ENCODE data around the gene JARID2.

Gene JARID2

GRCh38 chr6:15417811-15418210 lies 171.9 kb downstream of the JARID2 start:
- no peak for DNase-seq (ENCODE audit: low read depth in 2 of 2)

DNA sequence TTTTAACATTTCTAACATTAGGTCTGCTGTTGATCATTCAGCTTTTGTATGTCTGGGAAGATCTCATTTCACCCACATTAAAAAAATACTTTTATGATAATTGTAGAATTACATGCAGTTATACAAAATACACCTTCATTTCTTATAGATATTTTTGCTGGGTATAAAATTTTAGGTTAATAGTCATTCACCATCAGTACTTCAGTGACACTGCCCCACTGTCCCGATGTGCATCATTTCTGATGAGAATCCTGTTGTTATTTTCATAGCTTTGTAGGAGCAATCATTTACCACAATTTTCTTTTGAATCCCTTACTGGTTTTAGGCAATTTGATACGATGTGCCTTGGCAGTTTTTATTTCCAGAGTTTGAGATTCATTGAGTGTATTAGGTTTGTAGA lies 173.6 kb downstream of the JARID2 start:
- DNase-seq (ENCODE audit: low read depth in 2 of 2), result no peak

- DNase-seq (ENCODE audit: low read depth in 2 of 2), result no peak
Observed at GRCh38 chr6:15420959-15421438, 175.1 kb downstream of the JARID2 start.

GRCh38 chr6:15421945-15422733 lies 176.3 kb downstream of the JARID2 start:
- DNase-seq (ENCODE audit: low read depth in 2 of 2), result no peak

GRCh38 chr6:15423286-15423993 lies 177.6 kb downstream of the JARID2 start:
- no peak for DNase-seq (ENCODE audit: low read depth in 2 of 2)

DNA sequence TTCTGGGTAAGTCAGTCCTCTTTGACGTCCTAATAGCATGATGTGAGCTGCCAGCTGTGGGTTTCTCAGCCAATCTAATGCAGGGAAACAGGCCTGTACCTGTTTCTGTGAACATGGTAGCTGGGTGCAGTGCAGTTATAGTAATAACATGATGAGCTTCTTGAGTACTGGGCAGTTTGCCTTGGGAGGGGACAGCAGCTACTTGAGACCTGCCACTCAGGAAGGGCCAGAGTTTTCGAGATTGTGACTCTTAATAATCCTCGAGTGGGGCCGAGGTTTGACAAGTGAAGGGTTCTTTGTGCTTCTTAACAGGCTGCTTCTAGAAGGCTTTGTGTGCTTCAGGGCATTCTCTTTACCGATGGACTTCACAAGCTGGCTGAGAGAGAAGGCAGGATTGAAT lies 180.1 kb downstream of the JARID2 start:
- DNase-seq (ENCODE audit: low read depth in 2 of 2), result no peak

- no peak for DNase-seq (ENCODE audit: low read depth in 2 of 2)
Observed at GRCh38 chr6:15426395-15426794, 180.5 kb downstream of the JARID2 start.

DNA sequence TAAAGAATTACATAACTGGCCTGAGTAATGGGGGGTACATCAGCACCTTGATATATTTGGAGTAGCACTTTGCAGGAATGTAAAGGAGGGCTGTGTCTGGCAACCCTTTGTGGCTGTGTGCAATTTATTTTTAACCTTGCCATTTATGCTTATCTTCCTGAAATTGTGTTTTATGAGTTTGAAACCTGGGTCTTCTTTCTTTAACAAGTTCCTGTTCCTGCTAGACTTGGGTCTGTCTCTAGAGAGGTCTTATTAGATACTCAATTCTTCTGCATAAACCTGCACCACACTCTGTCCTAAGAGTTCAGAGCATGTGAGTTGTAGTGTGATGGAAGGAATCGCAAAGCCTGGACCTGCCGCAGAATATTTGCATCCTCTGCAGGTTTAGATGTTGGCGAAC lies 181.0 kb downstream of the JARID2 start:
- no peak for DNase-seq (ENCODE audit: low read depth in 2 of 2)

GRCh38 chr6:15427331-15428070 lies 181.6 kb downstream of the JARID2 start:
- DNase-seq (ENCODE audit: low read depth in 2 of 2), result no peak

DNA sequence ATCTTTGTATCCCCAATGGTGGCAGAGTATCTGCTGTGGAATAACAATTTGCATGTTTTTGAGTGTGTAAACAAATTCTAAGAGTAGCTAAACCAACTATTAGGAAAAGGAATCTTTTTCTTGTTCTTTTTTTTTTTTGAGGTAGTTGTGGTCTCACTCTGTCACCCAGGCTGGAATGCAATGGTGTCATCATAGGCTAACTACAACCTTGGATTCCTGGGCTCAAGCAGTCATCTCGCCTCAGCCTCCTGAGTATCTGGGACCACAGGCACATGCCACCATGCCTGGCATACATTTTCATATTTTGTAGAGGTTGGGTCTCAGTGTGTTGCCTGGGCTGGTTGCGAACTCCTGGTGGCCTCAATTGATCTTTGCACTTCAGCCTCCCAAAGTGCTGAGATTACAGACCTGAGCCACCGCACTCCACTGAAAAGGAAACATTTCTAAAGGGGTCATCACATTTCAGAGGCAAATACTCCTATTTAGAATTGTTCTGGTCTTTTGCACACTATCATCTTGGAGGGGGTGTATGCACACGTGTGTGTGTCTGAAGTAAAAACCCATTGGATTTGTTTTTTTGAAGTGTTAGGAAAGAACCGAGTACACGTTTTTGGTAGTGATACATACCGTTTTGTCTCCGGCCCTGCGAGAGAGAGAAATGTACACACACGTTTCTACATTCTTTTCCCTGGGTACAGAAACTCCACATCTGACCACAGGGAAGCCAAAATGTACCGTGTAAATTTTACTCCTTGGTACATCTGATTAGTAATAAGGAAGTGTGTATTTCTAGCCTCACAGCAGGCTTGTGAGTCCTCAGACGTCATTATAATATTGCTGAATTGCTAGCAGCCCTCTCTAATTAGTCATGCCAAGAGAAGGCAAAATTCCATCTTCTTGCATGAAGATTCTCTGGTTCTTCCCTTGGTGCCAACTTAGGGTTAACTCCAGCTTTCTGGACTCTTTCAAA lies 183.6 kb downstream of the JARID2 start:
- DNase-seq (ENCODE audit: low read depth in 2 of 2), result no peak

- DNase-seq (ENCODE audit: low read depth in 2 of 2), result no peak
Observed at GRCh38 chr6:15430186-15430585, 184.3 kb downstream of the JARID2 start.

- no peak for DNase-seq (ENCODE audit: low read depth in 2 of 2)
Observed at GRCh38 chr6:15430931-15431405, 185.1 kb downstream of the JARID2 start.

DNA sequence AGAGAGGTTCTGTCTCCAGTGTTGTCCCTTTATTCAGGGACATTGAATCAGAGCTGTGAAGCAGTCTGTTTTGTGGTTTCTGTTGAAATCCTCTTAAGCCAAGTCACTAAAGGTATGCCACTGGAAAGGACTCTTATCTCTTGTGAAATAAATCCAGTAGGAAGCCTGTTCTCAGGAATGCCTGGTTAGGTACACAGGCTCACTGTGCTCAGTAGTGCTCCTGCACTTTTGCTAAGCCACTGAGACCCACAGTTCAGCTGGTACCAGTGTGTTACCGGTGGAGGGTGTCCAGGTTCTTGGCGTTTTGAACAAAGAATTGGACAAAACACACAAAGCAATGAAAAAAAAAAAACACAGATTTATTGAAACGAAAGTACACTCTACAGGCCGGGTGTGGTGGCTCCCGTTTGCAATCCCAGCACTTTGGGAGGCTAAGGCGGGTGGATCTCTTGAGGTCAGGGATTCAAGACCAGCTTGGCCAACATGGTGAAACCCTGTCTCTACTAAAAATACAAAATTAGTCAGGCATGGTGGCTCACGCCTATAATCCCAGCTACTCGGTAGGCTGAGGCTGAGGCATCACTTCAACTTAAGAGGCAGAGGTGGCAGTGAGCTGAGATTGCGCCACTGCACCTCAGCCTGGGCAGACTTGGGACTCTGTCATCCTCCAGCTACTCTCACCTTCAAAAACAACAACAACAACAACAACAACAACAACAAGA lies 186.1 kb downstream of the JARID2 start:
- no peak for DNase-seq (ENCODE audit: low read depth in 2 of 2)

DNA sequence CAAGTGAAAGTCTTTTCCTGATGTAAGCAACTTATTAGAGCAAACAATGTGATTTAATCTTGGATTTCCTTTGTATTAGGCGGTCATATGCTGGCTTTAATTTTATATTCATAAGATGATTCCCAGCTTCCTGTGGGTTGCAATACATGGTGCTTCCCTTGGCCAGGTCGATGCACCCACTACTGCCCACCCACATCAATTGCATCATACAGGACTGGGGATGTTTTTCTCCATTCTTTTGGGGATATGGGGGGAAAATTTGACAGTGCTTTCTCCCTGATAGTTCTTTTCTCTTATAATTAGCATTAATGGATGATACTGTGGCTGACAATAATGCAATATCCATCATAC lies 187.6 kb downstream of the JARID2 start:
- no peak for DNase-seq (ENCODE audit: low read depth in 2 of 2)

GRCh38 chr6:15434263-15434662 lies 188.4 kb downstream of the JARID2 start:
- DNase-seq (ENCODE audit: low read depth in 2 of 2), result no peak

- no peak for DNase-seq (ENCODE audit: low read depth in 2 of 2)
Observed at GRCh38 chr6:15434823-15435380, 189.0 kb downstream of the JARID2 start.

GRCh38 chr6:15435468-15435867 lies 189.6 kb downstream of the JARID2 start:
- no peak for DNase-seq (ENCODE audit: low read depth in 2 of 2)

GRCh38 chr6:15436451-15436850 lies 190.6 kb downstream of the JARID2 start:
- DNase-seq (ENCODE audit: low read depth in 2 of 2), result no peak

GRCh38 chr6:15437090-15437635 lies 191.3 kb downstream of the JARID2 start:
- no peak for DNase-seq (ENCODE audit: low read depth in 2 of 2)
